ENCODE results near the gene TMEM38B. TPM values are rescaled to one million over a fixed set of nuclear protein-coding genes. Genes with fewer than 3 reads are reported as not detected.
A peak's percentile ranks its signal among the peaks of the same experiment; 100 is the strongest.

TMEM38B gene
- total RNA-seq, 1 experiment from 2014 or later = 14.5 TPM

- Histone ChIP-seq H3K79me1 (ENCODE audit: insufficient read depth, low read depth, low read length, poor library complexity, severe bottlenecking) (no peaks in the 10 kb centered on the region), H4K20me1 (ENCODE audit: control insufficient read depth, insufficient read depth, insufficient read length) (no peaks in the 10 kb centered on the region), H3K23me2 (ENCODE audit: insufficient read length, low read depth, low read length, poor library complexity, severe bottlenecking) (no peaks in the 10 kb centered on the region), H3K4me2 (ENCODE audit: insufficient read depth, insufficient read length, low read length) (no peak overlapping the region), H2BK20ac (ENCODE audit: low read depth, low read length, poor library complexity, severe bottlenecking) (no peak overlapping the region), H3K14ac (ENCODE audit: insufficient read depth, low read length) (no peak overlapping the region), H3K4me1 (ENCODE audit: insufficient read depth, low read length) (no peaks in the 10 kb centered on the region), H3K56ac (ENCODE audit: insufficient read length, low read depth, low read length) (no peak overlapping the region), H4K5ac (ENCODE audit: insufficient read length, low read depth, low read length) (no peak overlapping the region), H4K91ac (ENCODE audit: insufficient read length, low read depth, low read length) (no peak overlapping the region), H4K8ac (replicated peaks; ENCODE audit: insufficient read length, low read depth, low read length) (no peak overlapping the region), H2BK15ac (ENCODE audit: low read depth, low read length) (no peak overlapping the region), H3K23ac (ENCODE audit: insufficient read length, low read depth, low read length) (no peak overlapping the region), H3T11ph (ENCODE audit: low read length) (no peak overlapping the region), H2AFZ (ENCODE audit: low read length) (no peak overlapping the region), H2BK120ac (ENCODE audit: low read depth, low read length, poor library complexity, severe bottlenecking) (no peak overlapping the region), H3K18ac (ENCODE audit: insufficient read length, low read depth, low read length) (no peak overlapping the region), H3K79me2 (ENCODE audit: insufficient read depth, low read length) (no peaks in the 10 kb centered on the region), H2BK12ac (ENCODE audit: insufficient read length, low read depth, low read length) (no peak overlapping the region), H3K27me3 (ENCODE audit: insufficient read depth, low read length) (no peaks in the 10 kb centered on the region), H3K4ac (ENCODE audit: low read depth, low read length) (no peak overlapping the region), H3K9me3 (ENCODE audit: control insufficient read depth, low read depth, low read length) (no peaks in the 10 kb centered on the region), H3K27ac (ENCODE audit: insufficient read length, low read depth, low read length) (no peak overlapping the region), H2AK5ac (ENCODE audit: insufficient read length, low read length) (no peak overlapping the region), H2BK5ac (ENCODE audit: insufficient read length, low read length) (no peak overlapping the region), H3K9ac (ENCODE audit: extremely low read depth, insufficient read length, low read length) (no peak overlapping the region)
- TF ChIP-seq CTCF (conservative IDR thresholded peaks at IDR 0.05) = no peak
- Mint-ChIP-seq H3K36me3 (ENCODE audit: insufficient read depth in 1 of 3, low read depth in 3 of 3) (no peaks in the 10 kb centered on the region), H3K27me3 (ENCODE audit: low read depth) (no peaks in the 10 kb centered on the region), H3K9me3 (no peaks in the 10 kb centered on the region), H3K27ac (peak overlapping the region in 2 of 3 experiments; percentile 74 to 88; a peak in 4 of 7 replicates), H3K4me1 (peaks cover 31 to 61% of the 10 kb centered on the region in 2 experiments), H3K4me3 (no peak overlapping the region)
- no CpG with 5 or more reads among the region's 6 CpGs for WGBS (ENCODE audit: extremely low coverage, insufficient read length, low lambda C conversion rate)
- no peak for DNase-seq
These were observed 17.9 kb upstream of the TMEM38B start for GRCh38 chr9:105676351-105676923.

Measured in H9 (cell line).